NOMO-1 (cell line): ENCODE data around the gene MSANTD1.

Experiments used
- DNase-seq, 2 experiments: peaks; one replicate each; lab custom pipeline; 2025; ENCODE audit not compliant: unreplicated experiment in 2 of 2; lab: John Stamatoyannopoulos, UW

The MSANTD1 gene

GRCh38 chr4:3286335-3287175 is 37.6 kb downstream of the MSANTD1 start:
- DNase-seq: peak in 1 of 2 experiments; percentile 97

- no peak for DNase-seq
Observed at GRCh38 chr4:3287271-3287971, 38.5 kb downstream of the MSANTD1 start.

GRCh38 chr4:3287972-3288570 is 39.1 kb downstream of the MSANTD1 start:
- DNase-seq: no peak

- no peak for DNase-seq
Observed at GRCh38 chr4:3288571-3289094, 39.7 kb downstream of the MSANTD1 start.

- DNase-seq: no peak
Observed at GRCh38 chr4:3290476-3290875, 41.5 kb downstream of the MSANTD1 start.

- DNase-seq: no peak
Observed at GRCh38 chr4:3290889-3291321, 41.9 kb downstream of the MSANTD1 start.

- no peak for DNase-seq
Observed at GRCh38 chr4:3291411-3291968, 42.5 kb downstream of the MSANTD1 start.

- no peak for DNase-seq
Observed at GRCh38 chr4:3291969-3292570, 43.1 kb downstream of the MSANTD1 start.

- DNase-seq: peak; percentile 78 to 84
Observed at GRCh38 chr4:3292571-3293400, 43.8 kb downstream of the MSANTD1 start, which contains the start of gene RGS12. Gene RGS12 (plus strand): TSS chr4:3293021. CDS start chr4:3316171, 23,150 bp downstream.

GRCh38 chr4:3293401-3294391 is 44.7 kb downstream of the MSANTD1 start:
- no peak for DNase-seq

- no peak for DNase-seq
Observed at GRCh38 chr4:3294401-3295241, 45.7 kb downstream of the MSANTD1 start.

GRCh38 chr4:3295837-3296624 is 47.1 kb downstream of the MSANTD1 start:
- DNase-seq: no peak

- DNase-seq: no peak
Observed at GRCh38 chr4:3296651-3297050, 47.7 kb downstream of the MSANTD1 start.

GRCh38 chr4:3297066-3297859 is 48.3 kb downstream of the MSANTD1 start:
- DNase-seq: no peak

- no peak for DNase-seq
Observed at GRCh38 chr4:3299122-3299975, 50.4 kb downstream of the MSANTD1 start.
